Vagina (tissue), 2 donors: ENCODE results near the gene NAGA.

Source experiments
- POLR2AphosphoS5 ChIP-seq, 2 donors: sonication (generic); formaldehyde crosslinking; IDR thresholded peaks; one replicate each; pipeline ENCODE4 v1.9.0; 2017; ENCODE audit warnings: antibody characterized with exemption in 2 of 2, mild to moderate bottlenecking in 2 of 2, low read depth in 1 of 2; ENCODE audit not compliant: insufficient read depth in 1 of 2
- TF ChIP-seq, protein P1 (sequence below), 3 experiments: fragments of 450-650 bp in 2 of 3; fragments of 200-600 bp in 1 of 3; sonication (generic) in 1 of 3; IDR thresholded peaks; one replicate each; pipeline ENCODE4 v1.5.1; 2017 to 2019; ENCODE audit warnings: antibody characterized with exemption in 3 of 3, mild to moderate bottlenecking in 2 of 3, moderate library complexity in 2 of 3

DNA sequence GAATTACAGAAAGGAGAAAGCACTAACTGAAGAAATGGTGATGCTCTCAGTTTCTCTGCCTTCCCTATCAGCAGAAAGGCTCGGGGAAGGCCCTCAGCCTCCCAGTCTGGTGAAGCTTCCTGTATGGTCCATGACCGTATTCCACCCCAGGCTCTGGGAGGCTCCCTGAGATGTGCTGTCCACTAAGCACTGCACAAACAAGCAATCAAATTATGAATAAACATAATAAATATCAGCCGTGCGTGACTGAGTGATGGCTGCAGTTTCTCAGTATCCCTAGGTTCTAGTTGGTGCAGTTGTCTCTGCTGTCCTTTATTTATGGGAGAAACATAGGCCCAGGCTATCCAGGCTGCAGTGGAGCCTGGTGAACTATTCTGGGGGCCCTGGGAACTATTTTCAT lies 12.5 kb upstream of the NAGA start:
- TF ChIP-seq, protein P1, sequence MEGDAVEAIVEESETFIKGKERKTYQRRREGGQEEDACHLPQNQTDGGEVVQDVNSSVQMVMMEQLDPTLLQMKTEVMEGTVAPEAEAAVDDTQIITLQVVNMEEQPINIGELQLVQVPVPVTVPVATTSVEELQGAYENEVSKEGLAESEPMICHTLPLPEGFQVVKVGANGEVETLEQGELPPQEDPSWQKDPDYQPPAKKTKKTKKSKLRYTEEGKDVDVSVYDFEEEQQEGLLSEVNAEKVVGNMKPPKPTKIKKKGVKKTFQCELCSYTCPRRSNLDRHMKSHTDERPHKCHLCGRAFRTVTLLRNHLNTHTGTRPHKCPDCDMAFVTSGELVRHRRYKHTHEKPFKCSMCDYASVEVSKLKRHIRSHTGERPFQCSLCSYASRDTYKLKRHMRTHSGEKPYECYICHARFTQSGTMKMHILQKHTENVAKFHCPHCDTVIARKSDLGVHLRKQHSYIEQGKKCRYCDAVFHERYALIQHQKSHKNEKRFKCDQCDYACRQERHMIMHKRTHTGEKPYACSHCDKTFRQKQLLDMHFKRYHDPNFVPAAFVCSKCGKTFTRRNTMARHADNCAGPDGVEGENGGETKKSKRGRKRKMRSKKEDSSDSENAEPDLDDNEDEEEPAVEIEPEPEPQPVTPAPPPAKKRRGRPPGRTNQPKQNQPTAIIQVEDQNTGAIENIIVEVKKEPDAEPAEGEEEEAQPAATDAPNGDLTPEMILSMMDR (IDR thresholded peaks at IDR 0.05): no peak
- no peak for TF ChIP-seq POLR2AphosphoS5 (IDR thresholded peaks at IDR 0.05; ENCODE audit: insufficient read depth in 1 of 2, low read depth in 1 of 2)
